ENCODE results near the gene BRDT.

DNA sequence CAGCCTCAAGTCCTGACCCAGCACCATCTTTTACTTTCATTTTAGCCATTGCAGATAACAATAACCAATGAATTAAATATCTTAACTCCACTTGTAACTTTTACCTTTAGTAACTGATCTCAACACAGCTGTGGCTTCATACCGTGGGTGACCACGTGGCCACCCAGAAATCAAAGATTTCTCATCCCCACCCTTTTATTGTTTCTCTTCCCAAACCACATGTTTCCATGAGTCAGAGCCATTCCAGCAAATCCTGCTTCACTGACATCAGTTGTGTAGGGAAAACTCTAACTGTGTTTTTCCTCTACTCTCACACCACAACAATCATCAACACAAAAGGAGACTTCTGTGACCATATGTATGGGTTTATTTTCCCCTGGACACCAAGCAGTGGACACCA lies 25.1 kb upstream of the BRDT start:
- TF ChIP-seq, protein P1, sequence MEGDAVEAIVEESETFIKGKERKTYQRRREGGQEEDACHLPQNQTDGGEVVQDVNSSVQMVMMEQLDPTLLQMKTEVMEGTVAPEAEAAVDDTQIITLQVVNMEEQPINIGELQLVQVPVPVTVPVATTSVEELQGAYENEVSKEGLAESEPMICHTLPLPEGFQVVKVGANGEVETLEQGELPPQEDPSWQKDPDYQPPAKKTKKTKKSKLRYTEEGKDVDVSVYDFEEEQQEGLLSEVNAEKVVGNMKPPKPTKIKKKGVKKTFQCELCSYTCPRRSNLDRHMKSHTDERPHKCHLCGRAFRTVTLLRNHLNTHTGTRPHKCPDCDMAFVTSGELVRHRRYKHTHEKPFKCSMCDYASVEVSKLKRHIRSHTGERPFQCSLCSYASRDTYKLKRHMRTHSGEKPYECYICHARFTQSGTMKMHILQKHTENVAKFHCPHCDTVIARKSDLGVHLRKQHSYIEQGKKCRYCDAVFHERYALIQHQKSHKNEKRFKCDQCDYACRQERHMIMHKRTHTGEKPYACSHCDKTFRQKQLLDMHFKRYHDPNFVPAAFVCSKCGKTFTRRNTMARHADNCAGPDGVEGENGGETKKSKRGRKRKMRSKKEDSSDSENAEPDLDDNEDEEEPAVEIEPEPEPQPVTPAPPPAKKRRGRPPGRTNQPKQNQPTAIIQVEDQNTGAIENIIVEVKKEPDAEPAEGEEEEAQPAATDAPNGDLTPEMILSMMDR (IDR thresholded peaks at IDR 0.05) = no peak
- no peak for TF ChIP-seq POLR2A (IDR thresholded peaks at IDR 0.05)

All from testis (tissue), 2 donors.